ENCODE measurements around the gene WWC2. TPM values are rescaled to one million over a fixed set of nuclear protein-coding genes. Genes with fewer than 3 reads are reported as not detected.
A peak's percentile ranks its signal among the peaks of the same experiment; 100 is the strongest.

Gene WWC2
- total RNA-seq, 4 donors from 2014 or later: 6.6 to 79.7 (median 9.4) TPM

DNA sequence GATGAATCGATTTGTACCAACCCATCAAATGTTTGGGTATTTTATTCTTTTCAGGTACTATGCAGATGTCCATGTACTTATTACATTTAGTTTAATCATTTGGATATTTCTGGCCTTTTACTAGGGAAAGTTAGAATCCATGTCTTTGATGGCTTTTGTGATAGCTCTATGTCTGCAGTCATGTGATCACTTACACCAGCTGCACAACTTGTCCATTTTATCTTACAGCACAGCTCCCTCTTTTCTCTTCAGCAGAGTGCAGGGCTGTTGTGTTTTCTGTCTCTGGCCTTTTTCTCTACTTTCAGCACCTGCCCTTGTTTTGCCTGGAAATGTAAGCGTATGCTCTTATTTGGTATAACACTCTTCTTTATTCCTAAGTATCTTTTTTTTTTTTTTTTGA lies 30.6 kb downstream of the WWC2 start:
- TF ChIP-seq EP300 (IDR thresholded peaks at IDR 0.05; ENCODE audit: low read depth) (no peak), POLR2A (IDR thresholded peaks at IDR 0.05) (no peak), POLR2AphosphoS5 (IDR thresholded peaks at IDR 0.05) (no peak)
- TF ChIP-seq, protein P1, sequence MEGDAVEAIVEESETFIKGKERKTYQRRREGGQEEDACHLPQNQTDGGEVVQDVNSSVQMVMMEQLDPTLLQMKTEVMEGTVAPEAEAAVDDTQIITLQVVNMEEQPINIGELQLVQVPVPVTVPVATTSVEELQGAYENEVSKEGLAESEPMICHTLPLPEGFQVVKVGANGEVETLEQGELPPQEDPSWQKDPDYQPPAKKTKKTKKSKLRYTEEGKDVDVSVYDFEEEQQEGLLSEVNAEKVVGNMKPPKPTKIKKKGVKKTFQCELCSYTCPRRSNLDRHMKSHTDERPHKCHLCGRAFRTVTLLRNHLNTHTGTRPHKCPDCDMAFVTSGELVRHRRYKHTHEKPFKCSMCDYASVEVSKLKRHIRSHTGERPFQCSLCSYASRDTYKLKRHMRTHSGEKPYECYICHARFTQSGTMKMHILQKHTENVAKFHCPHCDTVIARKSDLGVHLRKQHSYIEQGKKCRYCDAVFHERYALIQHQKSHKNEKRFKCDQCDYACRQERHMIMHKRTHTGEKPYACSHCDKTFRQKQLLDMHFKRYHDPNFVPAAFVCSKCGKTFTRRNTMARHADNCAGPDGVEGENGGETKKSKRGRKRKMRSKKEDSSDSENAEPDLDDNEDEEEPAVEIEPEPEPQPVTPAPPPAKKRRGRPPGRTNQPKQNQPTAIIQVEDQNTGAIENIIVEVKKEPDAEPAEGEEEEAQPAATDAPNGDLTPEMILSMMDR (IDR thresholded peaks at IDR 0.05): no peak
- 82 to 83% methylated on average over 2 of the region's 2 CpGs for WGBS, 2 donors (ENCODE audit: low coverage in 1 of 2)
- in situ Hi-C loops (cut with MboI; ENCODE audit: low pct_ligation_motif_present in 1 of 4, low pct_unique_long_range_greater_than_20kb in 1 of 4, low sequenced_read_pairs in 3 of 4): no loop called here

DNA sequence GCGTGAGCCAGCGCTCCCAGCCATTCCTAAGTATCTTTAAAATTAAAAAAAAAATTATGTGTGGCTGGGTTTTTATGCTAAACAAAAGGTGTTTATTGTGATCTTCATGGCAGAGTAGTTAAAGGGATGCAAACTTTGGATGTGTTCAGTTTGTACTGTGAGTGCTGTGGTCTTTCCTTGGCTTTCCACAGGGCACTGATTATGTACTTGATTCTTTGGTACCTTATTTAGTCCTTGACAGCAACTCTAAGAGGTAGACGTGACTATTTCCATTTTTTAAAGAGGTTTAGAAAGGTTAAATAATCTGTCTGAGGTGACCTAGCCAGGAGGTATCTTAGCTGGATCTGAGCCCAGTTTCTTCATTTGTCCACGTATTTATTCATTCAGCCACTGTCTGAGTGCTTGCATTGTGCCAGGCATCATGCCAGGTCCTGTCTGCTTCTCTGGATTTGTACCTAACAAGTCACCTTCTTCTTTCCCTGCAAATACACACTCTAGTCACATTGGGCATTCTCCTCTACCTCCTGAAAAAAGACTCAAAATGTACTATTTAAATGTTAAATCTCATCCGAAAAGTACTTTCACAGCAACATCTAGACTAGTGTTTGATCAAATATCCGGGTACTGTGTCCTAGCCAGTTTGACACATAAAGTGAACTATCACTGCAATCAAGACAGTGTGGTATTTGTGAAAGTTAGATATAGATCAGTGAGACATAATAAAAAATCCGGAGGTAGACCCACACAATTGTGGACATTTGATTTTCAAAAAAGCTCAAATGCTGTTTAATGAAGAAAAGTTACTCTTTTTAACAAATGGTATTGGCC lies 31.5 kb downstream of the WWC2 start:
- Histone ChIP-seq H3K36me3 (no peaks in the 10 kb centered on the region), H3K4me1 (peaks cover 0 to 4% (median 4%) of the 10 kb centered on the region in 4 donors), H3K27ac (peak overlapping the region in 2 of 4 donors; percentile 24 to 37), H3K4me3 (no peak overlapping the region), H3K27me3 (no peaks in the 10 kb centered on the region), H3K9me3 (no peaks in the 10 kb centered on the region)
- TF ChIP-seq POLR2A (IDR thresholded peaks at IDR 0.05): no peak
- TF ChIP-seq POLR2AphosphoS5 (IDR thresholded peaks at IDR 0.05): no peak
- no peak for TF ChIP-seq EP300 (IDR thresholded peaks at IDR 0.05; ENCODE audit: low read depth)
- TF ChIP-seq, protein P1 (IDR thresholded peaks at IDR 0.05): no peak
- in situ Hi-C loops (cut with MboI; ENCODE audit: low pct_ligation_motif_present in 1 of 4, low pct_unique_long_range_greater_than_20kb in 1 of 4, low sequenced_read_pairs in 3 of 4): no loop called here
- intact Hi-C loops (cut with DNase I; ENCODE audit: low total_unique reads): no loop called here
- DNase-seq: no peak
- WGBS, 2 donors (ENCODE audit: low coverage in 1 of 2): 62 to 80% methylated on average over 6 to 7 of the region's 7 CpGs

More for the DNA sequence above, 30.6 kb downstream of the WWC2 start:
- Histone ChIP-seq H3K4me1 (peaks cover 0 to 7% (median 5%) of the 10 kb centered on the region in 4 donors), H3K4me3 (no peak overlapping the region), H3K27me3 (no peaks in the 10 kb centered on the region), H3K27ac (peak overlapping the region in 1 of 4 donors; percentile 24), H3K9me3 (no peaks in the 10 kb centered on the region), H3K36me3 (no peaks in the 10 kb centered on the region)
- DNase-seq: no peak
- intact Hi-C loops (cut with DNase I; ENCODE audit: low total_unique reads): loop anchor here (5.0 to 10.0 kb wide), 2 partner anchors 45 to 367 kb away; no protein-coding TSS in a partner anchor

DNA sequence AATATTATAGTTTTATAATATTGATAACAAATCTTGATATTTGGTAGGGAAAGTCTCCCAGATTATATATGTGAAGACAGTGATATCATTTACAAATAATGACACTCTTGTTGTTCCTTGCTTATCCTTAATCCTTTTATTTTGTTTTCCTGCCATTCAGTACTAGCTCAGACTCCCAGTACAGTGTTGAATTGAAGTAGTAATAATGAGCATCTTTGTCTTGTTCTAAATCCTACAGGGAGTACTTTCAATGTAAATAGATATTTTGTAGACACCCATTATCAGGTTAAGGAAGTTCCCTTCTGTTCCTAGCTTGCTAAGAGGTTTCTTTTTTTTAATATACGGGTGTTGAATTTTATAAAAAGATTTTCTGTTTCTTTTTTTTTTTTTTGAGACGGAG lies 33.0 kb downstream of the WWC2 start:
- H3K4me3 ChIP-seq: no peak overlapping the region
- H3K27me3 ChIP-seq: no peaks in the 10 kb centered on the region
- H3K27ac ChIP-seq: no peak overlapping the region
- no peak for TF ChIP-seq POLR2A (IDR thresholded peaks at IDR 0.05)
- TF ChIP-seq EP300 (IDR thresholded peaks at IDR 0.05; ENCODE audit: low read depth): no peak
- TF ChIP-seq, protein P1 (IDR thresholded peaks at IDR 0.05): no peak
- TF ChIP-seq POLR2AphosphoS5 (IDR thresholded peaks at IDR 0.05): no peak
- 89 to 91% methylated on average over 1 to 2 of the region's 2 CpGs for WGBS, 2 donors (ENCODE audit: low coverage in 1 of 2)
- intact Hi-C loops (cut with DNase I; ENCODE audit: low total_unique reads): no loop called here
- DNase-seq: no peak
- in situ Hi-C loops (cut with MboI; ENCODE audit: low pct_ligation_motif_present in 1 of 4, low pct_unique_long_range_greater_than_20kb in 1 of 4, low sequenced_read_pairs in 3 of 4): no loop called here
- peaks cover 0 to 4% (median 2%) of the 10 kb centered on the region in 4 donors for H3K4me1 ChIP-seq
- H3K9me3 ChIP-seq: no peaks in the 10 kb centered on the region
- H3K36me3 ChIP-seq: no peaks in the 10 kb centered on the region

DNA sequence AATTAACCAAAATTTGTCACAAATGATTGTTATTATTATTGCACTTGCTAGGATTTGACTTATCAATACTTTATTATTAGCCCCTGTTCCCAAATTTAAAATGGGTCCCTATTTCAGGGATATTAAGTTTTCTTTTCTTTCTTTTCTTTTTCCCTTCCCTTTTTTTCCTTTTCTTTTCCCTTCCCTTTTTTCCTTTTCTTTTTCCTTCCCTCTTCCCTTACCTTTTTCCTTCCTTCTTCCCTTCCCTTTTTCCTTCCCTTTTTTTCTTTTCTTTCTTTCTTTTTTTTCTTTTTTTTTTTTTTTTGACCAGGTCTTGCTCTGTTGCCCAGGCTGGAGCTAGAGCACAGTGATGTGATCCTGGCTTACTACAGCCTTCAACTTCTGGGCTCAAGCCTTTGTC lies 33.8 kb downstream of the WWC2 start:
- no peaks in the 10 kb centered on the region for H3K9me3 ChIP-seq
- no peaks in the 10 kb centered on the region for H3K36me3 ChIP-seq
- no peak overlapping the region for H3K4me3 ChIP-seq
- TF ChIP-seq POLR2AphosphoS5 (IDR thresholded peaks at IDR 0.05) (no peak), POLR2A (IDR thresholded peaks at IDR 0.05) (no peak), EP300 (IDR thresholded peaks at IDR 0.05; ENCODE audit: low read depth) (no peak)
- TF ChIP-seq, protein P1 (IDR thresholded peaks at IDR 0.05): no peak
- H3K27me3 ChIP-seq: no peaks in the 10 kb centered on the region
- H3K4me1 ChIP-seq: peaks cover 0 to 4% (median 2%) of the 10 kb centered on the region in 4 donors
- intact Hi-C loops (cut with DNase I; ENCODE audit: low total_unique reads): no loop called here
- in situ Hi-C loops (cut with MboI; ENCODE audit: low pct_ligation_motif_present in 1 of 4, low pct_unique_long_range_greater_than_20kb in 1 of 4, low sequenced_read_pairs in 3 of 4): no loop called here
- DNase-seq: no peak
- no peak overlapping the region for H3K27ac ChIP-seq
